HG03520 (cell line): ENCODE measurements around the gene NR2C1.
"Not testable (repeated sequence)": the region's sequence is repeated elsewhere in the genome, so short reads cannot be mapped to it uniquely, and the experiment has no call there.

Experiments used
- ATAC-seq: cut with Tn5 transposase; IDR thresholded peaks from one replicate; pipeline ENCODE4 v1.9.1; 2021; ENCODE audit warnings: mild to moderate bottlenecking, moderate library complexity; ENCODE audit not compliant: unreplicated experiment

Gene NR2C1

DNA sequence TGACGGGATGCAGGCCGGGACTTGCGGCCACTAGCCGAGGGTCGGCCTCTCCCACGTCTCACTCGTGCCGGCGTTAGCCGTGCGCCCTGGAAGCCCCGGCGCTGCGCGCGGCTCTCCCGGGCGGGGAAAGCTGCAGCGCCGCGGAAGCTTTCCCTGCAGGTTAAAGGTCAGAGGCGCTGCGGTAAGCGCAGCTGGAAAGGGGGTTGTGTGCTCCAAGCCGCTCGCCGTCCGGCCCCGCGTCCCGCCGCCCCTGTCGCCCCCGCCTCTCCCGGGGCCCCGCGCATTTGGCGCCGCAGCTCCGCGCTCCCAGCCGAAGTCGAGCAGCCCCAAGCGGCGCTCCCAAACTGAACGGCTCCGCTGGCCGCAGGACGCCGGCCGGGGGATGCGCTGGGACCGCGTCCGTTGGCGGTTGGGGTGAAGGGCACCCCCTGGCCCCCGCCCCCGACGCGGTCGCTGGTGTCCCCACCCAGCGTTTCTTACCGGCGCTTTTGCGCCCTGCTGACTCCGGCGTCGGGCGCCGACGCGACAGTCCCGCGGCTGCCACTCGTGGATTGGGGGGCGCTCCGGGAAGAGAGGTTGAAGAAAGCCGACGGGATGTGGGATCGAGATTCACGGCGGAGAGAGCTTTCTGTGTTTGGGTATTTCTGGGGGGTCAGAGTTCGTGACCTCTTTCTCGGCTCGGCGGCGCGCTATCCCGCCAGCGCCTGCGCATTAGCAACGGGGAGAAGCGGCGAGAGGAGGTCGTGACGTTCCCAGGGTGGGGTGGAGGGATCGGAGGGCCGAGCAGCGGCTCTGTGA, at the start of gene NR2C1:
TSS of gene NR2C1 (minus strand) at position 719 of the 798 bp plus-strand sequence. CDS start 6,234 bp downstream, outside the sequence.
- ATAC-seq = peak; percentile 97

- ATAC-seq = no peak
Observed at GRCh38 chr12:95118788-95119179, 45.4 kb upstream of the NR2C1 start.

DNA sequence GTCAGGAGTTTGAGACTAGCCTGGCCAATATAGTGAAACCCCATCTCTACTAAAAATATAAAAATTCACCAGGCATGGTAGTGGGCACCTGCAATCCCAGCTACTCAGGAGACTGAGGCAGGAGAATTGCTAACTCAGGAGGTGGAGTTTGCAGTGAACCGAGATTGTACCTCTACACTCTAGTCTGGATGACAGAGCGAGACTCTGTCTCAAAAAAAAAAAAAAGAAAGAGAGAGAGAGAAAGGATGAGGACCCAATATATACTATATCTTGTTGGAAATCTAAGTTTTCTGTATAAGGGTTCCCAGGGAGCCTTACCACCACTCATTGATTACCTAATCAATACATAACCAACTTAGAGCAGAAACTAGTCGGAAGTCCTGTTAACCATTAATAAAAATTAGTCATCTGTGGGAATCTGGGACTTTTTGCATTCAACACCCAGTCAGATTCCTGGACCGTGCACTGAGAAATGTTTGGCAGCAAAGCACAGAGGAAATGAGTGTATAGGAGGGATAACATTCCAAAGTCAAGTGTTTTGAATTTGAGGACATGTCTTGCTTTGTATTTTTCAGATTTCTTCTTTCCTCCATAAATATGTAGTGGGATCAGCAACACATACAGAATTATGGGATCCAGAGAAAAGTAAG, 44.8 kb upstream of the NR2C1 start:
- ATAC-seq = no peak

DNA sequence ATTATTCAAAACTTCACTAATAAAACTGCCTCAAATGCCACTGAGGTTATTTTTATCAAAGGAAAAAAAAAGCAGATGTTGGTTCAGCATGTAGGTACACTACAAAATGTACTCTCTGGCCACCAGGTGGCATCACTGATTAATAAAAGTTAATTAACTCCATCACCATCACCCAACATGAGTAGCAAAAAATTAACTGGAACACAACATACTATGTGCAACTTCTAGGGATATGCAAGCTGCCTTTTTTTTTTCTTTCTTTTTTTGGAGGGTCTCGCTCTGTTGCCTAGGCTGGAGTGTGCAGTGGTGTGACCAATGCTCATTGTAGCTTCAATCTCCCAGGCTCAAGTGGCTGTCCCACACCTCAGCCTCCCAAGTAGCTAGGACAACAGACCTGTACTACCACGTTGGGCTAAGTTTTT, 43.8 kb upstream of the NR2C1 start:
- ATAC-seq = peak; percentile 61

- ATAC-seq = peak; percentile 33
Observed at GRCh38 chr12:95116773-95117172, 43.4 kb upstream of the NR2C1 start.

- no peak for ATAC-seq
Observed at GRCh38 chr12:95116341-95116740, 42.9 kb upstream of the NR2C1 start.

GRCh38 chr12:95115641-95116040, 42.2 kb upstream of the NR2C1 start:
- no peak for ATAC-seq

DNA sequence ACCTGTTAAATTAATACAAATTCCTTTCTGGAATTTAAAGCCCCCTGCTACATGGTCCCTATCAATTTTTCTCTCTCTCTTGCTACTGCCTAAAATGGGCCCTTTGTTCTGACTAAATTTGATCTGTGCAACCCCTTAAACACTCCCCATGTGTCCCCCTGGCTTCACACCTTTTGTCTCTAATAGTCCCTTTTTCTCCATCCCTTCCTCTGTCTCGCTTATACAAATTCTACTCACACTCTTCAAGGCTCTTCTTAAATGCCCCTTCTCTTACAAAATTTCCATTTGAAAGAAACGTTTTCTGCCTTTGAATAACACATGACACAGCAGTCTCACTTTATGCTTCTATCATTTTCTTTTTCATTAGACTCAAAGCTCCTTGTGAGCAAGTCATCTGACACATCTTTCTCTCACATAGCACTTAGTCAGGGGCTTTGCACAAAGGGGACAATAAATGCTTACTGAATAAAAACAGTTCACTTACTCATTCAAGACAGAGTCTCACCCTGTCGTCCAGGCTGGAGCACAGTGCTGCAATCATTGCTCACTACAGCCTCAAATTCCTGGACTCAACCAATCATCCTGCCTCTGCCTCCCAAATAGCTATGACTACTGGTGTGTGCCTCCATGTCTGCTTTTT, 41.5 kb upstream of the NR2C1 start:
- ATAC-seq = no peak

- ATAC-seq = no peak
Observed at GRCh38 chr12:95107362-95107761, 33.9 kb upstream of the NR2C1 start.

DNA sequence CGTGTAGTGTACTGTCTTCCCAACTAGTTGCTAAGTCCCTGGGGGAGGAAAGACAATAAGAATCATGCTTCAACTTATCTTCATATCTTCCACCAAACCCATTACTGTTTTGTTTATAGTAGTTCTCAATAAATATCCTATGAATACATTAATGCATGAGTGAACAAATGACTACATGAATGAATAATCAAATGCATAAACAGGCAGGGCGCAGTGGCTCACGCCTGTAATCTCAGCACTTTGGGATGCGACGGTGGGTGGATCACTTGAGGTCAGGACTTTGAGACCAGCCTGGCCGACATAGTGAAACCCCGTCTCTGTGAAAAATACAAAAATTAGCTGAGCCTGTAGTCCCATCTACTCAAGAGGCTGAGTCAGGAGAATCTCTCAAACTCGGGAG, 32.1 kb upstream of the NR2C1 start:
- no peak for ATAC-seq

- ATAC-seq = no peak
Observed at GRCh38 chr12:95104919-95105452, 31.6 kb upstream of the NR2C1 start.

DNA sequence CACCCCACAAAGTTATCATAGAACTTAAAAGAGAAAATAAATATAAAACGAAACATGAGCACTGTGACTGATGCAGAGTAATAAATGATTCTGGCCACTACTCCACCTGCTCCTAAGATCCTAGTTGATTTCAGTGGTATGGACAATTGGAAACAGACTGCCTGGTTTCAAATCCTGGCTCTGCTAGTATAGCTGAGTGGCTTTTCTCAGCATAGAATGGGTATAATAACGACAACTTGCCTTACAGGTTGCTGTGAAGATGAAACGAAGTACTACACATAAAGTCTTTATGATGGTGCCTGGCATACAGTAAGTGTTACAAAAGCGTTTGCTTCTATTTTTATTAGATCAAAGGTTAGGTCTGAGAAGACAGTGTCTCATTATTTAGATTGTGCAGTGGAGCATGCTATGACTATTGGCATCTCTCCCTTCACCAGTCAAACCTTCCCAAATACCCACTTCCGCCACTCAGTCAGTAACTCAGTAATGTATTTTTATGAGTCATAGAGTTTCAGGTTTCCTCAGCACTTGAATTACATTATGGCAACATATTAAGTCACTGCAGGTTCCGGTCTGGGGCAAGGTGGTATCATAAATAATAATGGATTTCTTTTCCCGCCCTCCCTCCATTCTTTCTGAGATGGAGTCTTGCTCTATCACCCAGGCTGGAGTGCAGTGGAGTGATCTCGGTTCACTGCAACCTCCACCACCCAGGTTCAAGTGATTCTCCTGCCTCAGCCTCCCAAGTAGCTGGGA, 29.7 kb upstream of the NR2C1 start:
- ATAC-seq = peak; percentile 92

DNA sequence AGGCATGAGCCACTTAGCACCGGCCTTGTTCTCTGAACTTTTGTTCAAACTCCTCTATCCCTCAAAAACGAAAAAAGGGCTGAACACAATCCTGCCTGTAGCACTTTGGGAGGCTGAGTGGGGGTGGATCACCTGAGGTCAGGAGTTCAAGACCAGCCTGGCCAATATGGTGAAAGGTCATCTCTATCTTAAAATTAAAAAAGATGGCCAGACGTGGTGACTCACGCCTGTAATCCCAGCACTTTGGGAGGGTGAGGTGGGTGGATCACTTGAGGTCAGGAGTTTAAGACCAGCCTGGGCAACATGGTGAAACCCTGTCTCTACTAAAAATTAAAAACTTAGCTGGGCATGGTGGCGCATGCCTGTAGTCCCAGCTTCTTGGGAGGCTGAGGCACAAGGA, 28.5 kb upstream of the NR2C1 start:
- not testable (repeated sequence) for ATAC-seq

- ATAC-seq = no peak
Observed at GRCh38 chr12:95100264-95101190, 27.1 kb upstream of the NR2C1 start.

DNA sequence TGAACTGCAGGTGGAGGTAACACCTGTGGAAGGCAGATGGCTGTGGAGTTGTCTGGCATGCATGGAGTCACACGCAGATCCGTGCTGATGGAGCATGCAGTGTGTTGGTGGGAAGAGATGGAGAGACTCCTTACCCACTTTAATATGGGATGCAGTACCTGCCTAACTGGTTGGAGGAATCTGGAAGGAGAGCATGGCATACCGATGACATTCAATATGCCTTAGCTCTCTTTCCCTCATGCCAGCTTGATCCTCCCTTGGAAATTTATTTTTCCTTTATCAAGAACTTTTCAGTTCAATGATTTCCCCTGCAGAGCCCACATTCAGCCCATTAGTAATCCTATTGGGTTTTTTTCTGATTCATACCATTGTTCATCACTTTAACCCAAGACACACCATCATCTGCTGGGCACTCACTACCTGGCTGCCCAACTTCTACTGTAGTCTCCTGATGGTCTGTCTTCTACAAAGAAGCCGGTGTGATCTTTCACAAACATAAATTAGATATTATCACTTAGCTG, 25.9 kb upstream of the NR2C1 start:
- no peak for ATAC-seq

- ATAC-seq = no peak
Observed at GRCh38 chr12:95096852-95097251, 23.4 kb upstream of the NR2C1 start.

- ATAC-seq = no peak
Observed at GRCh38 chr12:95096378-95096777, 23.0 kb upstream of the NR2C1 start.

DNA sequence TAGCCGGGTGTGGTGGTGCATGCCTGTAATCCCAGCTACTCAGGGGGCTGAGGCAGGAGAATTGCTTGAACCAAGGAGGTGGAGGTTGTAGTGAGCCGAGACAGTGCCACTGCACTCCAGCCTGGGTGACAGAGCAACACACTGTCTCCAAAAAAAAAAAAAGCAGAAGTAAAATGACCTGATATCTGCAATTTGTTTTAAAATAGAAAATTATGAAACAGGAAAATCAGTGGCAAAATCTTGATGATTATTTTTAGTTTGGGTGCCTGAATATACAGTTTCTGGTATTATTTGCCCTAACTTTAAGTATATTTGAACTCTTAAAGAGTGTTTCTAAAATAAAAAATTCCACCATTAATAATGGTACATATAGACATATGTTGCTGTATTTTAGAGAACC, 22.4 kb upstream of the NR2C1 start:
- not testable (repeated sequence) for ATAC-seq

DNA sequence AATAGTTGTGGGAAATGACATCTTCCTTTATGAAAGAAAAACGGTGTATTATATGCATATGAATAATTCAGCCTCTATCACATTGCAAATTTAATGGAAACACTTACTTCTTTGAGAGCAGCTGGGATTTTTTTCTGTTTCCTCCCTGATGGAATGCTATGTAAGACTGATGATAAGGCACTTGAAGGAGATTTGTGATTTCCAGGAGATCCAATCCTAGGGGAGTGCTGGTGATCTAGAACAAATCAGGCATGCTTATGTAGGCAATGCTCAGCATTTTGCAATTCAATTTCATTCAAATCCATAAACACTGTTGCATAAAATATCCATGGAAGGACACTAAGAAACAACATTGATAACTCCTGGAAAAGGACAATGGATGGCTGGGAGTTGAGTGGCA, 16.0 kb upstream of the NR2C1 start:
- ATAC-seq = no peak

- ATAC-seq = peak; percentile 51
Observed at GRCh38 chr12:95088379-95088778, 15.0 kb upstream of the NR2C1 start.
